T-cell (primary cell): Measurements from ENCODE around the gene ADARB2. TPM values are rescaled to one million over a fixed set of nuclear protein-coding genes. Genes with fewer than 3 reads are reported as not detected.

Source experiments
- ATAC-seq, 4 experiments: fragments of 200-7000 bp in 3 of 4; fragments of 150-1000 bp in 1 of 4; cut with Tn5 transposase; replicated peaks in 1 of 4; 1 replicate in 3 of 4; 2 replicates in 1 of 4; pipeline ENCODE4 v1.10.0; 2021; ENCODE audit warnings: moderate library complexity in 3 of 4, mild to moderate bottlenecking in 2 of 4, moderate number of reproducible peaks in 1 of 4
- CTCF ChIA-PET, 2 donors: fragments of 300-600 bp; sonication (Branson Sonifier 250); formaldehyde crosslinking; loops; one replicate each; lab custom pipeline; 2022; ENCODE audit warnings: antibody characterized with exemption in 2 of 2; lab: Charles Lee
- POLR2A ChIA-PET, 2 donors: fragments of 300-600 bp; sonication (Branson Sonifier 250); formaldehyde crosslinking; loops; one replicate each; lab custom pipeline; 2022; ENCODE audit warnings: antibody characterized with exemption in 2 of 2; lab: Charles Lee
- DNase-seq, 35 experiments: peaks; one replicate each; pipeline versions ENCODE4 v3.0.0 to v3.0.0-alpha.2; 2013 to 2023
- H3K27ac ChIP-seq: one replicate; pipeline ENCODE4 v1.5.1; 2013; ENCODE audit warnings: low read length
- H3K27me3 ChIP-seq, 2 experiments: replicated peaks in 1 of 2; 1 replicate in 1 of 2; 2 replicates in 1 of 2; pipeline versions ENCODE4 v1.6.1 to v1.7.0; 2013; ENCODE audit warnings: low read length in 1 of 2, mixed read lengths in 1 of 2; ENCODE audit not compliant: control insufficient read depth in 2 of 2, insufficient read depth in 2 of 2; ENCODE audit errors: extremely low read depth in 1 of 2
- H3K36me3 ChIP-seq, 2 donors: 1 replicate in 1 of 2; 2 replicates in 1 of 2; pipeline versions ENCODE4 v1.6.1 to v1.7.0; 2013; ENCODE audit warnings: low read length in 1 of 2; ENCODE audit not compliant: control insufficient read depth in 2 of 2, insufficient read depth in 1 of 2; ENCODE audit errors: extremely low read depth in 1 of 2
- H3K4me1 ChIP-seq, 2 experiments: 1 replicate in 1 of 2; 2 replicates in 1 of 2; pipeline versions ENCODE4 v1.6.1 to v1.7.0; 2013; ENCODE audit warnings: low read length in 2 of 2, mixed read lengths in 1 of 2; ENCODE audit not compliant: insufficient read depth in 2 of 2, control insufficient read depth in 1 of 2; ENCODE audit errors: extremely low read depth in 1 of 2
- H3K4me3 ChIP-seq, 2 donors: 1 replicate in 1 of 2; 2 replicates in 1 of 2; pipeline versions ENCODE4 v1.5.1 to v1.7.0; 2013; ENCODE audit warnings: mild to moderate bottlenecking in 2 of 2, low read length in 1 of 2, moderate library complexity in 1 of 2; ENCODE audit not compliant: control insufficient read depth in 1 of 2; ENCODE audit errors: extremely low read depth in 1 of 2
- H3K9me3 ChIP-seq: 2 replicates; pipeline ENCODE4 v1.7.0; 2013
- H3K27ac Mint-ChIP-seq, 2 donors: one replicate each; pipeline ENCODE4 v1.8.0; 2020 to 2021; ENCODE audit warnings: mild to moderate bottlenecking in 2 of 2, mixed read lengths in 2 of 2
- H3K27me3 Mint-ChIP-seq, 2 donors: one replicate each; pipeline ENCODE4 v1.8.0; 2021 to 2022; ENCODE audit warnings: mixed read lengths in 2 of 2
- H3K36me3 Mint-ChIP-seq: one replicate; pipeline ENCODE4 v1.8.0; 2021; ENCODE audit warnings: mixed read lengths
- H3K4me1 Mint-ChIP-seq, 3 donors: one replicate each; pipeline ENCODE4 v1.8.0; 2020 to 2022; ENCODE audit warnings: mixed read lengths in 3 of 3, mild to moderate bottlenecking in 1 of 3
- H3K4me3 Mint-ChIP-seq, 3 donors: one replicate each; pipeline ENCODE4 v1.8.0; 2020 to 2022; ENCODE audit warnings: mild to moderate bottlenecking in 3 of 3, mixed read lengths in 3 of 3, moderate library complexity in 3 of 3
- H3K9me3 Mint-ChIP-seq, 3 donors: one replicate each; pipeline ENCODE4 v1.8.0; 2020 to 2022; ENCODE audit warnings: mixed read lengths in 3 of 3
- WGBS: methylation state at CpG from one replicate; pipeline ENCODE4 v1.1.5; 2013; ENCODE audit warnings: missing lambda C conversion rate; ENCODE audit not compliant: insufficient coverage; 5-methylcytosine and 5-hydroxymethylcytosine counted together
- total RNA-seq, 35 experiments: library from RNA in 6 of 35; stranded (reverse) in 6 of 35; fragments of 120-200 nt in 1 of 35; gene quantifications; one replicate each; pipeline versions ENCODE4 v1.2.1 to v1.2.4 and lab custom pipeline; 2013 to 2026

The ADARB2 gene
- total RNA-seq, 5 donors from 2014 or later (not counting 1 experiment from before 2014, with no cell fraction given): 0.07 to 4.0 (median 0.41) TPM

DNA sequence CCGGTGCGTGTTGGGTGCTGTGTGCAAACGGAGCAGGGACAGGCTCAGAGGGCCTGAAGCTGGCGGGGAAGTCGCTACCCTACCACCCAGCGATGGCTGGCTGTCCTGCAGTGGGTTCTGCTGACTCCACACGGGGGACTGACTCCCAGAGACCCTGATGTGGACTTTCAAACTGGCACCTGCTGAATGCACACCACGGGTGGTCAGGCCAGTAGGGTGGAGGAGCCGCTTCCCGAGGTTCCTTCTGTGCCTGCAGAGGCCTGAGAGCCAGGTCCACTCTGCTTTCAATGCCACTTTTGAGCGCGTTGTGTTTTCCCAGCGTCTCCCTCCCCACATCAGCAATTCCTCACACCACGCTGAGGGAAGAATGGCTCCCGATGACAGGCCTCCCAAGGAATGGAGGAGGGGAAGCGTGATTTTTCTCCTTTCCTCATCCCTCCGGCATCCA, 135.3 kb downstream of the ADARB2 start:
- peaks cover 4 to 11% of the 10 kb centered on the region in 2 donors for H3K27me3 Mint-ChIP-seq
- Histone ChIP-seq H3K9me3 (no peaks in the 10 kb centered on the region), H3K27ac (no peak overlapping the region), H3K36me3 (no peaks in the 10 kb centered on the region), H3K4me3 (no peak overlapping the region), H3K27me3 (peaks cover 0 to 24% of the 10 kb centered on the region in 2 experiments), H3K4me1 (no peaks in the 10 kb centered on the region)
- no peak for DNase-seq
- H3K4me1 Mint-ChIP-seq: no peaks in the 10 kb centered on the region
- ChIA-PET POLR2A (no interaction called here), CTCF (no interaction called here)
- no peaks in the 10 kb centered on the region for H3K9me3 Mint-ChIP-seq
- no peak overlapping the region for H3K27ac Mint-ChIP-seq
- H3K36me3 Mint-ChIP-seq: no peaks in the 10 kb centered on the region
- 93% methylated on average over 7 of the region's 17 CpGs for WGBS
- no peak for ATAC-seq
- no peak overlapping the region for H3K4me3 Mint-ChIP-seq

- 79% methylated on average over 10 of the region's 10 CpGs for WGBS
- Histone ChIP-seq H3K27ac (no peak overlapping the region), H3K4me1 (no peaks in the 10 kb centered on the region), H3K4me3 (no peak overlapping the region), H3K36me3 (no peaks in the 10 kb centered on the region), H3K9me3 (no peaks in the 10 kb centered on the region), H3K27me3 (peaks cover 0 to 20% of the 10 kb centered on the region in 2 experiments)
- DNase-seq (no peak), ATAC-seq (no peak)
- peaks cover 2 to 9% of the 10 kb centered on the region in 2 donors for H3K27me3 Mint-ChIP-seq
- H3K27ac Mint-ChIP-seq: no peak overlapping the region
- ChIA-PET CTCF (no interaction called here), POLR2A (no interaction called here)
- H3K36me3 Mint-ChIP-seq: no peaks in the 10 kb centered on the region
- no peaks in the 10 kb centered on the region for H3K9me3 Mint-ChIP-seq
- no peak overlapping the region for H3K4me3 Mint-ChIP-seq
- H3K4me1 Mint-ChIP-seq: no peaks in the 10 kb centered on the region
These were observed 135.9 kb downstream of the ADARB2 start for GRCh38 chr10:1601406-1601805.

DNA sequence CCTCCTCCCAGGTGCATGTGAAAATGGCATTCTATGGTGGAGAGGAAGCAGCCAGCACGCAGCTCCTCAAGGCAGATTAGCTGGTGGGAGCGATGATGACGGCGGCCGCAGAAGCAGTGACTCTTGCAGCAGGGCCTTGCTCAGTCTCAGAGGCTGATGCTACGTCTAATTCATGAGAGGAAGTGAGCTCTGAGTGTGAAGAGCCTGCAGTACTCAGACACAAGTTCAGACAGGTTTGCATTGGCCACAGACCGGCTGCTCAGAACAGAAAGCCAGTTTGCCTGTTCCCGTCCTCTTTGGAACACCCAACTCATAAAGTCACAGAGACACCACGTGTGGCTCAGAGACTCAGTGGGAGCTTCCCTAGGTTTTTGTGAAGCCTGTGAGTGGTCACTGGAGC, 136.5 kb downstream of the ADARB2 start:
- no peaks in the 10 kb centered on the region for H3K36me3 Mint-ChIP-seq
- DNase-seq (no peak), ATAC-seq (no peak)
- peaks cover 5 to 7% of the 10 kb centered on the region in 2 donors for H3K27me3 Mint-ChIP-seq
- Histone ChIP-seq H3K4me1 (no peaks in the 10 kb centered on the region), H3K36me3 (no peaks in the 10 kb centered on the region), H3K4me3 (no peak overlapping the region), H3K9me3 (no peaks in the 10 kb centered on the region), H3K27ac (no peak overlapping the region), H3K27me3 (peaks cover 0 to 15% of the 10 kb centered on the region in 2 experiments)
- H3K9me3 Mint-ChIP-seq: no peaks in the 10 kb centered on the region
- POLR2A ChIA-PET: no interaction called here
- WGBS: 82% methylated on average over 9 of the region's 9 CpGs
- H3K4me3 Mint-ChIP-seq: no peak overlapping the region
- no peaks in the 10 kb centered on the region for H3K4me1 Mint-ChIP-seq
- no peak overlapping the region for H3K27ac Mint-ChIP-seq
- CTCF ChIA-PET: no interaction called here

GRCh38 chr10:1598393-1599153, 138.8 kb downstream of the ADARB2 start:
- Mint-ChIP-seq H3K9me3 (no peaks in the 10 kb centered on the region), H3K4me3 (no peak overlapping the region), H3K27me3 (peaks cover 10% of the 10 kb centered on the region in 2 donors), H3K27ac (no peak overlapping the region), H3K36me3 (no peaks in the 10 kb centered on the region), H3K4me1 (no peaks in the 10 kb centered on the region)
- peaks cover 0 to 15% of the 10 kb centered on the region in 2 experiments for H3K27me3 ChIP-seq
- H3K4me3 ChIP-seq: no peak overlapping the region
- no peaks in the 10 kb centered on the region for H3K9me3 ChIP-seq
- ChIA-PET POLR2A (no interaction called here), CTCF (no interaction called here)
- no peak overlapping the region for H3K27ac ChIP-seq
- H3K36me3 ChIP-seq: no peaks in the 10 kb centered on the region
- 86% methylated on average over 20 of the region's 20 CpGs for WGBS
- no peak for ATAC-seq
- no peak for DNase-seq
- no peaks in the 10 kb centered on the region for H3K4me1 ChIP-seq

DNA sequence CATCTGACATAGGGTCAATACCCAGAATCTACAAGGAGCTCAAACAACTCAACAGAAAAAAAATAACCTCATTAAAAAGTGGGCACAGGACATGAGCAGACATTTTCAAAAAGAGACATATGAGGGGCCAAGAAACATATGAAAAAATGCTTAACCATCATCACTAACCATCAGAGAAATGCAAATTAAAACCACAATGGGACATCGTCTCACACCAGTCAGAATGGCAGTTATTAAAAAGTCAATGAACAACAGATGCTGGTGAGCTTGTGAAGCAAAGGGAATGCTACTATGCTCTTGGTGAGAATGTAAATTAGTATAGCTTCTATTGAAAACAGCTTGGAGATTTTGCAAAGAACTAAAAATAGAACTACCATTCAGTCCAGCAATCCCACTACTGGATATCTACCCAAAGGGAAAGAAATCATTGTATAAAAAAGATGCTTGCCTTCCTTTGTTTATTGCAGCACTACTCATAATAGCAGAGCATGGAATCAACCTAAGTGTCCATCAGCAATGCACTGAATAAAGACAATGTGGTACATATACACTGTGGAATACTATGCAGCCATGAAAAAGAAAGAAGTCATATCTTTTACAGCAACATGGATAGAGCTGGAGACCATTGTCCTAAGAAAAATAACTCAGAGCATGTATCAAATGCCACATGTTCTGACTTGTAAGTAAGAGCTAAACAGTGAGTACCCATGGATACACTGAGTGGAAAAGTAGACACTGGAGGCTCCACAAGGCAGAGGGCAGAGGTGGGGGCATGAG, 139.8 kb downstream of the ADARB2 start:
- H3K9me3 ChIP-seq: no peaks in the 10 kb centered on the region
- Mint-ChIP-seq H3K27ac (no peak overlapping the region), H3K9me3 (no peaks in the 10 kb centered on the region), H3K4me3 (no peak overlapping the region), H3K4me1 (no peaks in the 10 kb centered on the region), H3K27me3 (peaks cover 12 to 15% of the 10 kb centered on the region in 2 donors), H3K36me3 (no peaks in the 10 kb centered on the region)
- peaks cover 0 to 15% of the 10 kb centered on the region in 2 experiments for H3K27me3 ChIP-seq
- CTCF ChIA-PET: no interaction called here
- no peak for DNase-seq
- no peak overlapping the region for H3K27ac ChIP-seq
- H3K36me3 ChIP-seq: no peaks in the 10 kb centered on the region
- ATAC-seq: no peak
- POLR2A ChIA-PET: no interaction called here
- H3K4me1 ChIP-seq: no peaks in the 10 kb centered on the region
- no CpG with 5 or more reads among the region's 1 CpG for WGBS
- no peak overlapping the region for H3K4me3 ChIP-seq

GRCh38 chr10:1596482-1597099, 140.7 kb downstream of the ADARB2 start:
- no peak for ATAC-seq
- H3K9me3 ChIP-seq: no peaks in the 10 kb centered on the region
- H3K36me3 ChIP-seq: no peaks in the 10 kb centered on the region
- no peaks in the 10 kb centered on the region for H3K9me3 Mint-ChIP-seq
- peaks cover 0 to 13% of the 10 kb centered on the region in 2 experiments for H3K27me3 ChIP-seq
- H3K27me3 Mint-ChIP-seq: peaks cover 12 to 15% of the 10 kb centered on the region in 2 donors
- H3K4me3 Mint-ChIP-seq: no peak overlapping the region
- no peaks in the 10 kb centered on the region for H3K4me1 ChIP-seq
- H3K4me1 Mint-ChIP-seq: no peaks in the 10 kb centered on the region
- POLR2A ChIA-PET: no interaction called here
- H3K27ac Mint-ChIP-seq: no peak overlapping the region
- H3K4me3 ChIP-seq: no peak overlapping the region
- CTCF ChIA-PET: no interaction called here
- DNase-seq: no peak
- H3K27ac ChIP-seq: no peak overlapping the region
- 78% methylated on average over 14 of the region's 18 CpGs for WGBS
- H3K36me3 Mint-ChIP-seq: no peaks in the 10 kb centered on the region
